HG03565 (cell line): ENCODE results near the gene RHEB.

Experiments
- ATAC-seq: cut with Tn5 transposase; IDR thresholded peaks from one replicate; pipeline ENCODE4 v1.9.1; 2021; ENCODE audit warnings: mild to moderate bottlenecking, moderate library complexity; ENCODE audit not compliant: unreplicated experiment

RHEB gene

DNA sequence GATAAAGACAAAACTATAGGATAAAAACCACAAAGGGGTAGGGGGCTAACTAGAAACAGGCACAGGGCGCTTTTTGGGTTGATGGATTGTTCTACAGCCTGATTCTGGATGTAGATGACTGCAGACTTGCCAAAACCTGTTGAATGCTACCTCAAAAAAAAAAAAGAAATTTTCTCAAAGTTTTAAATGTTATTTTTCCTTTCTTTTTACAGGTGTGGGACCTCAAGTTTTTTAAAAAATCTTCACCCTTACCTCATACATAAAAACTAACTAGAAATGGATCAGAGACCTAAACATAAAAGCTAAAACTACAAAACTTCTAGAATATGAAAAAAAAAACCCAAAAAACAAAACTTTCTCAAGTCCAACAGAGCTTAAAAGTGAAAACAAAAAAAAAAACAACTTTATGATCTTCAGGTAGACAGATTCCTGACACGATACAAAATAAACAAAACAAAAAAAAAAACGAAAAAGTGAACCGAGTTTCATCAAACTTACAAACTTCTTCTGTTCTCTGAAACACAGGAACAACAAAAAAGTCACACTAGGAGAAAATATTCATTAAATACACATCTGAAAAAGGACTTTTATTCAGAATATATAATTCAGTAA is 14.9 kb downstream of the RHEB start:
- no peak for ATAC-seq

DNA sequence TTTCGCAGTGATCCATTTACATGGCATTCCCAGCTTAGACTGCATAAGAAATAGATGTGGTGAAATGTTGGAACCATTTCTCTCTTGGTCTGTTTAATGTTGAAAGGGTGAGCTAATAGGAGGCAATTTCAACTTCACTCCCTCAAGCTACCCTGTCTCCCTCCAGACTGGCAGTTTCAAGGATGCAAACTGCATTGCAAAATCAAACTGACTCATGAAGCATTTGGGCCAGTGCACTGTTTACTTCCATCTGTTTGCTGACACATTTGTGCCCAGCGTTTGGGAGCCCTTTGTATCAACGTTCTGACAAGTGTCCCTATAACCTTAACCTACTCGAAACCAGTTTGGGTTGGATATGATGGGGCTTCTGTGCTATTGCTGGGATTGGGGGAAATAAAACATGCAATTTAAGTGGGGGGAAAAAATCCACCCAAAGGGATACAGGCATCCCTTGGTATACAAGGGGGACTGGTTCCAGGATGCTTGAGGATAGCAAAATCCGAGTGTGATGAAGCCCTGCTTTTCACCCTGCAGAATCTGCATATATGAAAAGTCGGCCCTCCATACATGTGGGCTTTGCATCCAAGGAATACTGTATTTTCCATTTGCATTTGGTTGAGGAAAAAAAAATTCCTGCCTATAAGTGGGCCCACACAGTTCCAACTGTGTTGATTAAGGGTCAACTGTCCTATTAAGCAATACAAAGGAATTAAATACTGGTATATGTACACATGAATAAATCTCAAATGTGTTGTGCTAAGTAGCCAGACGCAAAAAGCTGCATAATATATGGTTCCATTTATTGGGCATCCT is 15.6 kb downstream of the RHEB start:
- no peak for ATAC-seq

DNA sequence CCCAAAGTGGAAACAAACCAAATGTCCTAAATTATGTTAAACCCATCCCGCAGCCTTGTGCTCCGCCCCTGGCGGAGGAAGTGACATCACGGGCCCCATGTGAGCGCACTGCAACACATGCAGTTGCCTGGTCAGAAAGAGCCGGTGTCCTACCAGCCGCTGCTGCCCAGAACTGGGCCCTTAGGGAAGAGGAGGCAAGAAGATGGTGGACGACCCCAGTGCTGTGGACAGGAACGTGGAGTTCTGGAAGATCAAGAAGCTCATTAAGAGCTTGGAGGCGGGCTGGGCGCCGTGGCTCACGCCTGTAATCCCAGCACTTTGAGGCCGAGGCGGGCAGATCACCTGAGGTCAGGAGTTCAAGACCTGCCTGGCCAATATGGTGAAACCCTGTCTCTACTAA is 18.0 kb downstream of the RHEB start:
- no peak for ATAC-seq

DNA sequence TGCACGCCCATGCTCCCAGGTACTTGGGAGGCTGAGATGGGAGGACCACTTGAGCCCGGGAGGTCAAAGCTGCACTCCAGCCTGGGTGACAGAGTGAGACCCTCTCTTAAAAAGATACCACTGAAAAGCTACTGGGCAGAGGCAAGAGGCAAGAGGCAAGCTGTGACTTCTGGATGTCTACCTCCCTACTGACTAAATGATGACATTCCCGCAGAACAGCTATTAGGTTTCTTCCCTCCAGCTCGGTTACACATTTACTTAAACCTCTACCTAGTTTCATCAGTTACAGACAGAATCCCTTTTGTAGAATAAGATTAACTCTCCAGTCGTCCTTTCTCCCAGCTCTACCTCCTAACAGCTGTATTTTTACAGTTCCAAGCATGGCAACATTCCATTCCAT is 21.2 kb downstream of the RHEB start:
- ATAC-seq: no peak

DNA sequence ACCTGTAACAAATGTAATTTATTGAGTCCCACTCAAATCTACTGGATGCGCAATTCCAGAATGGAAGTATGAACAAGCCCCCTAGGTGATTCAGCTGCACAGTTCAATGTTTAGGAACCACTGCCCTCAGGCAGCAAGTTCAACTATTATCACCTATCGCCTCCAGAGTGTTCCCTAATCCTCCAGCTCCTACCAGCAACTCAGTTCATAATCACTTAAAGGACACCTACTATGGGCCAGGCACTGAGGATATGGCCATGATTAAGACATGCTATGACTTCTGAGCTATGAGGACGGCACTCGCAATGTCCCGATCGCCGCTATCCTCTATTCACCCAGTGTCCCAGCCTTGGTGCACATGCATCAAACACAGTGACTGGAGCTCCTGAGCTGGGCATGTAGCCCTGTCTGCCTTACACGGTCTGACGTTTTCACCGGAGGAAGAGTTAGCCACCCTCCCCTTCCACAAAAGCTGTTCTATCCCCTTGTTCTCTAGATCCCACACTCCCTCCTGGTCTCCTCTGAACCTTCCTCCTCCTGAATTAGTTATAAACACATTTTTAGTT is 22.3 kb downstream of the RHEB start:
- no peak for ATAC-seq

DNA sequence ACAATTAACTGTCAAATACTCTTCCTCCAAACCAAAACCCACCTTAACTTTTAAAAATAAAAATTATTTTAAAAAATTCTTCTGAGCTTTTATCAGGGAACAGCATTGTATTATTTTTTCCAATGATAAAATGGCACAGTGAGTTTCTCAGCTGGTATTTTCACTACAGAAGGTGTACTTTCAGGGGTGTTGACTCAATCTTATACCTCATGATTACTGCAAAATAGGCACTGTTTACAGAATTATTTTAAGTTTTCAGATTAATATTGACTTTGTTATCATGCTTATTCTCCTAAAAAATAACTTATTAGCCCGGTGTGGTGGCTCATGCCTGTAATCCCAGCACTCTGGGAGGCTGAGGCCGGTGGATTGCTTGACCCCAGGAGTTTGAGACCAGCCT is 24.3 kb downstream of the RHEB start:
- ATAC-seq: no peak

DNA sequence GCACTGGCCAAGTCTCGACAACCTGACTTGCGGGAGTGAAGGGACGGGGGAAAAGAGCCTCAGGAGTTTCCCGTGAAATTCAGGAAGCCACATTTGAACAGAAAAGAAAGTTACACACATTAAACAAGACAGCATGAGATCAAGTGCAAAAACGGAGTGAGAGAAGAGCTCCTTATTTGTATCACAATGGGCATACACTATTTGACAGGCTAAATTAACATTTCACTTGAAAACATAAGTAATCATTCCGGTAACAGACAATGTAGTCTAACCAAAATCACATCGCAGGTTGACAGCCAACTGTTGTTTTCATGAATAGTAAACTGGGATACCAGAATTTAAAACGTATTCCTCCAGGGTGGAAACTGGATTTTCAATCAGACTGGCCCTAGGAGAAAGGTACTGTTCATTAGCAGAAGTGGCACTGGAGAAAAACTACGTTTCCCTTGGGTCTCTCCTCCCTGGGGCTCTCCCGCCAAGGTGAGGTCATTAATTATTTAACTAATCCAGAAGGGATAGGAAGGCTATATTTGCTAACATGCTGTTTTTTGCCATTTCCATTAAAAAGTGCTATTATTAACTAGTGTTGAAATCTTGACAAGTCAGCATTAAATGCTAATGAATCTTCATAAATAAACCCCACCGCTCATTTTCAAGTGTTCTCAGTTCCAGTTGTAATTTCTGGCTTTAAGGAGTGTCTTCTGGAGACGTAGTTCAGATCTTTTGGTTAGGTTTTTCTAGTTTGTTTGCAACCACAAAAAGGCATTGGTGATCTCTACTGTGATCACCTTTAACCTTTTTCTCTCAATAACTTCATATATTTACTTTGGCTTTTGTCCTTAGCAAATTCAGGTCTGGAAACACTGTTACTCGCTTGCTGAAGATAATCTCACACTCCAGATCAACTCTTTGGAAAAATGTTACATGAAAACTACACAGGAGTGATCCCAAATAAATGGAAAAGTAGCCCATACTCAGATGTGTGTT is 25.1 kb downstream of the RHEB start:
- no peak for ATAC-seq

DNA sequence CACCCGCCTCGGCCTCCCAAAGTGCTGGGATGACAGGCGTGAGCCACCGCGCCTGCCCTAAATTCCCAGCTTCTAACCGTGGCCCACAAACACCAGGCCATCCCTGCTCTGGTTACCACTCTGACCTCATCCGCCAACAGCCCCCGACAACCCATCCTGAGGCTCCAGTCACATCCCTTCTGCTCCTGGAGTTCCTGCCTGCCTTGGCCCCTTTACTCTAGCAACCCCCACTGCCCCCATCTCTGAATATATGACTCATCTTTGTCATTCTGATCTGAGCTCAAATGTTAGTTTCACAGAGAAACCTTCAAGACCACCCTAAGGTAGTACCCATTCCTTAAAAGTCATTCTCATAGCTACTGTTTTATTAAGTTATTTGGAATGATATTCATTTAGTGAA is 26.6 kb downstream of the RHEB start:
- ATAC-seq: no peak

DNA sequence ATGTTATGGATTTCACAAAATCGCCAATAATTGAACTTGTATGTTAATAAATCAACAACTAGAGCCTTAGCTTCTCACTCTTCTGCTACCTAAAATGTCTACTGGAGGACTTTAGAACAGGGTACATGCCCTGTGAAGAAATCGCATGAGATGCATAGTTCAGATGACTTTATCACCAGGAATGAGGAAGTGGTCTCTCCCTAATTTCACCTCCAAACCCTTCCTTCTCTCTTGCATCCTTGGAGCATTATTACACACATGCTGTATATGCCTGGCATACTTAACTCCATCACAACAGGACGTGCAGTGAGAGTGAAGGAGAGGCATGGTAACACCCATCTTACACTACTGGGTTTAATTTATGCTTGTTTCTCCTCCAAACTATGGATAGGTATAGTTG is 27.8 kb downstream of the RHEB start:
- no peak for ATAC-seq

DNA sequence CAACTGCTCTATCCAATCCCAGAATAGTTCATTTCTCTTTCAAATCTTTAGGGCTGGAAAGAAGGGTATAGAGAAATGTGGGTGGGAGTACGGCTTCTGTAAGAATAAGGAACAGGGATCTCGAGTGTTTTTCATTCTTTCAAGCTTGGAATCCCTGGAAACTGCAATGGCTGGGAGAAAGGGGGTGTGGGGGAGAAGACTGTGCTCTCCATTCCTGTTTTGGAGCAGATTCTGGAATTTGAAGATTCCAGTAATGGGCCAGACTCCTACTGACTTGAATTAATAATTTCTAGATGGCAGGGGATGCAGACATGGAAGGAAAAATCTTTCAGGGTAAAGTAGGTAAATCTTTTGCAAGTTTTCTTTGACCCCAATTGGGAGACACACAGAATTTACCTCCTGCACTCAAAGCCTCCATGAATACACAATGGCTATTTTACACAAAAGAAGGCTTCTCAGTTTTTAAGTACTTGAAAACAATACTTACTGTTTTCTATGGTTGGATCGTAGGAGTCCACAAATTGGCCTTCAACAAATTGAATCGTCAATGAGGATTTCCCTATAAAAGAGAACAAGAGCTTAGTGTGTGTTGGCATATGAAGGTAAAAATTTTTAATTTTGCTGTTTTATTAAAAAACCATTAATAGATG is 29.1 kb downstream of the RHEB start:
- no peak for ATAC-seq

DNA sequence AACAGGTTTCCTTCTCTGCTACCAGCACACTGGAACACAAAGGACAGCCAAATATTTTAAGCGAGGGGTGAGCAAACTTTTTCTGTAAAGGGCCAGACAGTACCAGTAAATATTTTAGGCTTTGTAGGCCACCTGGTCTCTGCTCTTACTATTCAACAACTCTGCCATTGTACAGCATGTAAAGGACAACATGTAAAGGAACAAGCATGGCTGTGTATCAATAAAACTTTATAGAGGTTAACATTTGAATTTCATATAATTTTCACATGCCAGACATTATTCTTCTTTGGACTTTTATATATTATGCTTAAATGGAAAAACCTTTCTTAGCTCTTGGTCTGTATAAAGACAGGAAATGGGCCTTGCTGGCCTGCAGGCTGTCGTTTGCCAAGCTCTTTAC is 30.2 kb downstream of the RHEB start:
- no peak for ATAC-seq

DNA sequence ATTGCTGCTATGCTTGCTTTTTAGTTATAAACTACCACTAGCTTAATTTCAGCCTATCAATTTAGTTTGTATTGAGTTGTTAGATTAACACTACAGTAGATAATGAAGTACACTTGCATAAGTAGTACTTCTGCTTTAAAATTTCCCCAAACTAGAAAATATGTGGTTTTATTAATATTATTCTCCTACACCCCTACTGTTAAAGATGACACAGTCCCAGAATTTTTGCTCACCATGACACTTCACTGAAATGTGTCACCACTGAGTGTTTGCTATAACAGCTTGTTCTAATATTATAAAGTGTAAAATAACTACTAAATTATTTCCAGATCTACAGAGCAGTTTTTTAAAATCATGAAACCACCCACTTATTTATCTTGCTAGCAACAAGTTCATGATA is 31.6 kb downstream of the RHEB start:
- no peak for ATAC-seq

DNA sequence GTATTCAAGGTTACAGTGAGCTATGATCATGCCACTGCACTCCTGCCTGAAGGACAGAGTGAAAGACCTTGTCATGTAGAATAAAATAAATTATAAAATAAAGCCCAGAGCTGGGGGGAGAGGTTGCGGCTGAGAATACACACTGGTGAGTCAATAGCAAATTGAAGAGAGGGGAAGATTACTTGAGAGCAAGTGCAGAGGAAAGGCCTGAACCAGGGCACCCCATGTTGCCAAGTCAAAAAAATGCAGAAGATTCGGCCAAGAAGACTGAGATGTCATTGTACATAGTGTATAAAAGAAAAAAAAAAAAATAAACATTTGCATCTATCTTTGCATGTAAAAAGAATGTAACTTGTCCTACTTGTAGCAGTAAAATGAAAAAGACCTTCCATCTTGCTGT is 32.5 kb downstream of the RHEB start:
- no peak for ATAC-seq

DNA sequence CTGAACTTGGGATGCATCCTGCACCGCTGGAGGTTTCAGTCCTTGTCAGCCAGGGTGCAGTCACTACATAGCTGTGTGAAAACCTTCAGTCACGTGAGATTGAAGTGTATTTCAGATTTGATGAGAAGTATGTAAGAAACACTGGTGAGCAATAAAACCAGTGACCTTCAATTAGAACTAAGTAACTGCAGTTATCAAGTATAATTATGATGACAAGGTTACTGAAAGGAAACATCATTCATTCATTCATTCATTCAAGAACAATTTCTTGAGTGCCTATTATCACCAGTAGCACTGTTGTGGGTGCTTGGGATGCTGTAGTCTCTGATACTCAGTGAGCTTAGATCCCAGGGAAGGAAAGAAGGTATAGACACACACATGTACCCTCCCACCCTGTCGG is 33.6 kb downstream of the RHEB start:
- ATAC-seq: no peak

DNA sequence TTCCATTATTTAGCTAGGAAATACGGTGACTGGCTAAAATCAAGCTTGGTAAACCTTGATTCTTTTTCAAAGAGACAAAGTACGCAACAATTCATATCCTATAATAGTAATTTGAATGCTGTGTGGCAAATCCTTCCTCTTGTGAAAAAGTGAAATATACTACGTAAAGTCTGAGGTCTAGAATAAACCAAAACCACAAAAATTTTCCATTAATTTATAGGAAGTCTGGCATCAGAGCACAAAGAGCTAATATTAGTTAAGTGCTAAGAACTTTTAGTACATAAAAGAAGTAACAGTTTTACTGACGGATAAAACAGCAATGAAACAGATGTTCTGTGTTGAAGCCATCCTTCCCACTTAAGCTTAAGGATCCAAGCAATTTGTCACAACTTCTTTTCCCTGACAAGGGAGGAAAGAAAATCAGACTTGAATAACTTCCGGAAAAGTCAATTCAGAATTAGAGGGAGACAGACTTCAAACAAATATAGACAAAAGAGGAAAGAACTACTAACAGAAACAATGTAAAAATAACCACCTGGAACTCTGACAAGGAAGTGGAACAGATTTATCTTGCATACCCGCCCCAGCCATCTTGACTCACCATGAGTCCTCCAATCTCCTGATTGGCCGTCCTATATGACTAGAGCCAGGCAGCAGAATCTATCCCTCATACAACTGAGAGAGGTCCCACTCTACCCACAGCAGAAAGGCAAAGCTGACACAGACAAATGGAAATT is 34.6 kb downstream of the RHEB start:
- no peak for ATAC-seq

DNA sequence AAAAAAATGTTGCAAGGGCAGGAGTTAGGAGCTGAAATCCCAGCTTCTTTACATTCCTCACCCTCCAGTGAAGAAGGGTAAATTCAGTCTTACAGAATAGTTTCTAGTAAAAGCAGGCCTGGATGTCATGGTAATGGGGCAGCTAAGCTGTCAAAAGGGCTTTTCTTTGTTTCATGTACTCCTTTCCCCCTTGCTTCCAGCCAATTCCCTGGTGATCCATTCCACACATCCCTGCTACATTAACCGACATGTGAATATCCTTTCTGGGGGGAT is 36.0 kb downstream of the RHEB start:
- ATAC-seq: no peak

DNA sequence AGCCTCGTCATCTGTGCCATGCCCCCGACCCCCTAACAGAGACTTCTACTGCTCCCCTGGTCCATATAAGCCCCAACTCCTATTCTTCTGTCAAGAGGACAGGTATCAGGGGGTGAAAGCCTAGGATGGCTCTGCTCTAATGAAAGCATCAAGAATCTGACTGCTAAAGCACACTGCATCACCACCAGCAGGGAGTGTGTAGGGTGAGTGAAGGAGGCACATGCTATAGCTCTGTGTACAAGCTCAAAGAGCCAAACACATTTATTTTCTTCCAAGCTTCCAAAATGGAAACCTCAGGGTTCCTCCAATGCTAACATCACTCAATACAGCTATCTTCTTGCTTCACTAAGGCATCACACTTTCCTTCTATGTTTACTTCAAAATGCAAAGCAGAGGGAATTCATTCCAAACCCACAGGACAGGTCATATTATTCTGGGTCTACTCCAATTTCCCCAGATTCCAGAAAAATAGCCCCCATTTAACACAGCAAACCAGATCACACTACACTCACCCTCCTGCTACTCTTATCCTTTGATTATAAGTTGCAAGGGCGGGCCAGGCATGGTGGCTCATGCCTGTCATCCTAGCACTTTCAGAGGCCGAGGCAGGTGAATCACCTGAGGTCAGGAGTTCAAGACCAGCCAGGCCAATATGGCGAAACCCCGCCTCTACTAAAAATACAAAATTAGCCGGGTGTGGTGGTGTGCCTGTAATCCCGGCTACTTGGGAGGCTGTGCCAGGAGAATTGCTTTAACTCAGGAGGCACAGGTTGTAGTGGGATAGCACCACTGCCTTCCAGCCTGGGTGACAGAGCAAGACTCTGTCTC is 36.6 kb downstream of the RHEB start:
- ATAC-seq: no peak

DNA sequence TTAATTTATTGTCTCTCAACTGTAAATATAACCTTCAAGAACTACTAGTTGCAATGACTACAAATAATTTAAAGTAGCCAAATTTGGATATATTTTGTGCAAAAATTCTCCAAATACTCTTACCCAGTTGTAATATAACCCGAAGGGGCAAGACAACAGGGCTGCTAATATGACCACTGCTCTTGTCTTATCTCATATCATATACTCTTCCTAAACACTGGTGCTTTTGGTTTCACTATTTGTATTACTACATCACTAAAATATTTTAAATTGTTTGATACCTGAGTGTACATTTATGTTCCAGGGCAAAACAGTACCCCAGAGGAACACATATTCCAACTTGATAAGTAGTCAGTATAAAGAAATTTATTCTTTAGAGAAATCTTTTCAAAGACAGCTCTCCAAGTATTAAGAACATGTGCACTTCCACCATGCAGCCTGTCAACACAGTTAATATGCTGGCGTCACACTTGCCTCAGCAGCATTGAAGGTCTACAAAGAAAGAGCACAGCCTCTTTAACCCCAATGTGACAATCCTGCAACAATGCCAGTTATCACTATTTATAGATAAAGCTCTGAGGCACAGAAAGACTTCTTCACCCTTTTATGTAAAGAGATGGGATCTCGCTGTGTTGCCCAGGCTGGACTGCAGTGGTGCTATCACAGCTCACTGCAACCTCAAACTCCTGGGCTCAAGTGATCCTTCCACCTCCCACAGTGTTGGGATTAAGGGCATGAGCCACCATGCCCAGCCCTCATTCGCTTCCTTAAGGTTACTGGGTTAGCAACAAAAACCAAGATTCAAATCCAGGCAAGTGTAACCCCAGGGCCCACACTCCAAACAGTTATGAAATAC is 37.8 kb downstream of the RHEB start:
- ATAC-seq: no peak

DNA sequence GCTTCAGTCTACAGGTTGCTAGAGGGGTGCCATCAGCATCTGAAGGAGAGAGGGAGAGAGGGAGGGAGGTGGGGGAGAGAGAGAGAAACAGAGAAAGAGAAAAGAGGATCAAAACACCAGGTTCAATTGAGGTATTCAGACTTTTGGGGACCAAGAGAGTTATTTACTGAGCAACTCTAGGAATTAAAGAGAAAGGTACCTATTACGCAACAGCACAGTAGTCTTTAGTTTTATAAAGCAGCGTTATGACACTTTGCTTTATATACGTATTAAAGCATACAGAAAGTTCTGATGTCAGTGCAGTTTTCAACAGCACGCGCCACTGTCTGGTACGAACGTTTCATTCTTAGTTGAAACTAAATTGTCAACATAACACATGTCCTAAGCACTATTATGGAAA is 41.8 kb downstream of the RHEB start:
- ATAC-seq: no peak
